Measurements from ENCODE around the gene KLHL6. TPM values are rescaled to one million over a fixed set of nuclear protein-coding genes. Genes with fewer than 3 reads are reported as not detected.

Gene KLHL6
- total and polyA plus RNA-seq, 2 of the 8 experiments (the other 6 are each of a cell fraction or from before 2014, with no cell fraction given), result 0.05 TPM; not detected in 1

DNA sequence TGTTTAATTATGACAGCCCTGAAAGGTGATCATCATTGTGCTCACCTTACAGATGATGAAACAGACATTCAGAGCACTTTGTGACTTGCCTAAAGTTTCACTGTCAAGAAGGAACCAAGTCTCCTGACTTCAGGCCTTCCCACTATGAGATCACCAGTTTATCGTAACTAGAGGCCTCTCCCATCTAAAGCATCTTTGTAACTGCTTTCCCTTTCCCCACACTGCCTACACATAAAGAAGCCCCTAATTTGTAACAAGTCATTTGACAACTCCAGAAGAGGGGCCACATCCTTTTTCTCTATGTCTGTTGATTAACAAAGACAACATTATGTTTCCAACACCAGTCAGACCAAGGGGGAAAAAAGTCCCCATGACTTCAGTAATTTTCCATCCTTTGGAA is 1.1 kb downstream of the KLHL6 start (continued):
- TF ChIP-seq SP4 (IDR thresholded peaks at IDR 0.05; ENCODE audit: low read length) (no peak), RAD21 (IDR thresholded peaks at IDR 0.05 in 1 of 2, conservative IDR thresholded peaks at IDR 0.05 in 1 of 2; ENCODE audit: low read depth in 2 of 2, low read length in 2 of 2) (no peak), GABPA (IDR thresholded peaks at IDR 0.05; ENCODE audit: borderline replicate concordance, insufficient read depth, low read length) (no peak), TEAD4 (IDR thresholded peaks at IDR 0.05; ENCODE audit: low read depth, low read length) (no peak), RBBP5 (IDR thresholded peaks at IDR 0.05; ENCODE audit: borderline replicate concordance, low read depth, low read length) (no peak), EGR1 (IDR thresholded peaks at IDR 0.05; ENCODE audit: borderline replicate concordance, low read depth, low read length) (no peak)
